ENCODE results near the gene NKD2.

GRCh38 chr5:1087428-1087827 is 78.8 kb downstream of the NKD2 start:
- no peak for TF ChIP-seq CTCF (conservative IDR thresholded peaks at IDR 0.05; ENCODE audit: low read length)
- TF ChIP-seq EZH2phosphoT487 (IDR thresholded peaks at IDR 0.05; ENCODE audit: borderline replicate concordance, low read depth, low read length), result no peak

Measured in OCI-LY7 (cell line).